Measurements from ENCODE around the gene PALLD. TPM values are rescaled to one million over a fixed set of nuclear protein-coding genes. Genes with fewer than 3 reads are reported as not detected.

PALLD gene
- total RNA-seq, 6 experiments from 2014 or later = 7.7 to 81.6 (median 24.8) TPM

GRCh38 chr4:168794092-168794707 is 297.3 kb downstream of the PALLD start:
- Histone ChIP-seq H3K27me3 (no peaks in the 10 kb centered on the region), H3K36me3 (no peaks in the 10 kb centered on the region), H3K27ac (no peak overlapping the region), H3K4me3 (no peak overlapping the region), H3K9me3 (no peaks in the 10 kb centered on the region), H3K4me1 (no peaks in the 10 kb centered on the region)
- intact Hi-C loops (cut with DNase I) = no loop called here
- WGBS (ENCODE audit: insufficient coverage, low coverage, low lambda C conversion rate, missing lambda C conversion rate) = 87% methylated on average over 14 of the region's 20 CpGs
- TF ChIP-seq CTCF (IDR thresholded peaks at IDR 0.05) (no peak), POLR2A (IDR thresholded peaks at IDR 0.05) (no peak)
- DNase-seq (no peak), ATAC-seq (no peak)

- Histone ChIP-seq H3K4me1 (no peaks in the 10 kb centered on the region), H3K27ac (no peak overlapping the region), H3K27me3 (no peaks in the 10 kb centered on the region), H3K36me3 (no peaks in the 10 kb centered on the region), H3K9me3 (no peaks in the 10 kb centered on the region), H3K4me3 (no peak overlapping the region)
- WGBS (ENCODE audit: insufficient coverage, low coverage, low lambda C conversion rate, missing lambda C conversion rate) = 54% methylated on average over 3 of the region's 3 CpGs
- intact Hi-C loops (cut with DNase I) = no loop called here
- TF ChIP-seq CTCF (IDR thresholded peaks at IDR 0.05) = no peak
- no peak for TF ChIP-seq POLR2A (IDR thresholded peaks at IDR 0.05)
- ATAC-seq (no peak), DNase-seq (no peak)
These were observed 298.0 kb downstream of the PALLD start for GRCh38 chr4:168794881-168795280.

GRCh38 chr4:168795346-168795745 is 298.5 kb downstream of the PALLD start:
- ATAC-seq (no peak), DNase-seq (no peak)
- no peaks in the 10 kb centered on the region for H3K27me3 ChIP-seq
- no peak overlapping the region for H3K27ac ChIP-seq
- no peak for TF ChIP-seq POLR2A (IDR thresholded peaks at IDR 0.05)
- TF ChIP-seq CTCF (IDR thresholded peaks at IDR 0.05) = no peak
- H3K4me3 ChIP-seq = no peak overlapping the region
- intact Hi-C loops (cut with DNase I) = no loop called here
- WGBS (ENCODE audit: insufficient coverage, low coverage, low lambda C conversion rate, missing lambda C conversion rate) = 62% methylated on average over 1 of the region's 1 CpG
- H3K4me1 ChIP-seq = no peaks in the 10 kb centered on the region
- no peaks in the 10 kb centered on the region for H3K9me3 ChIP-seq
- no peaks in the 10 kb centered on the region for H3K36me3 ChIP-seq

- intact Hi-C loops (cut with DNase I) = no loop called here
- no peak for TF ChIP-seq CTCF (IDR thresholded peaks at IDR 0.05)
- TF ChIP-seq POLR2A (IDR thresholded peaks at IDR 0.05) = no peak
- Histone ChIP-seq H3K4me1 (no peaks in the 10 kb centered on the region), H3K4me3 (no peak overlapping the region), H3K27ac (peak overlapping the region in 1 of 3 donors; percentile 36), H3K27me3 (no peaks in the 10 kb centered on the region), H3K9me3 (no peaks in the 10 kb centered on the region), H3K36me3 (no peaks in the 10 kb centered on the region)
- ATAC-seq (peak; percentile 21 to 94 (median 66)), DNase-seq (peak in 2 of 3 donors; percentile 46 to 51)
- WGBS (ENCODE audit: insufficient coverage, low coverage, low lambda C conversion rate, missing lambda C conversion rate) = 41% methylated on average over 5 of the region's 5 CpGs
These were observed 299.7 kb downstream of the PALLD start for GRCh38 chr4:168796362-168797106.

Measured in right lobe of liver (tissue), 6 donors.